GM12878 (cell line): Measurements from ENCODE around the gene KIN. TPM values are rescaled to one million over a fixed set of nuclear protein-coding genes. Genes with fewer than 3 reads are reported as not detected.

Source experiments
- ATAC-seq: fragments of 200-7000 bp; cut with Tn5 transposase; 3 replicates; pipeline ENCODE4 v1.9.1; 2020; ENCODE audit warnings: mild to moderate bottlenecking, moderate library complexity
- BruUV-seq: library from RNA; stranded (reverse); fragments of 400-500 nt; replicated peaks from 2 replicates; lab custom pipeline; 2021; lab: Mats Ljungman, UMichigan
- CTCF ChIA-PET: fragments of 300-600 bp; sonication (Branson Sonifier 250); formaldehyde crosslinking; extraction: SDS; loops from one replicate; lab custom pipeline; 2021; ENCODE audit warnings: inconsistent platforms; lab: Yijun Ruan, JAX
- POLR2A ChIA-PET: fragments of 350-600 bp; formaldehyde crosslinking; extraction: SDS; loops from one replicate; lab custom pipeline; 2021; ENCODE audit warnings: inconsistent platforms; lab: Charles Lee
- RAD21 ChIA-PET: fragments of 300-600 bp; sonication (Branson Sonifier 250); formaldehyde crosslinking; loops from one replicate; lab custom pipeline; 2023; ENCODE audit warnings: antibody characterized with exemption; ENCODE audit not compliant: unreplicated experiment; lab: Charles Lee
- SMC1A ChIA-PET: fragments of 300-600 bp; sonication (Branson Sonifier 250); formaldehyde crosslinking; loops from one replicate; lab custom pipeline; 2023; ENCODE audit not compliant: unreplicated experiment, uncharacterized antibody; lab: Charles Lee
- DNase-seq: peaks from one replicate; pipeline ENCODE4 v3.0.0-alpha.2; 2011; ENCODE audit warnings: low read depth, low spot score
- FAIRE-seq: peaks from 3 replicates; lab custom pipeline; 2011; peaks lifted over from hg19 to GRCh38; lab: Jason Lieb, UNC
- H2AFZ ChIP-seq: 2 replicates; pipeline ENCODE4 v1.6.0; 2011; ENCODE audit warnings: low read depth, low read length, control low read depth; ENCODE audit not compliant: control insufficient read depth
- H3K27ac ChIP-seq: 2 replicates; pipeline ENCODE4 v1.5.1; 2011; ENCODE audit warnings: control low read depth; ENCODE audit not compliant: control insufficient read depth, insufficient read depth
- H3K27me3 ChIP-seq, 2 experiments: replicated peaks in 1 of 2; 2 replicates each; pipeline versions ENCODE4 v1.6.0 to v1.6.1; 2011; ENCODE audit warnings: low read length in 1 of 2; ENCODE audit not compliant: control insufficient read depth in 2 of 2, insufficient read depth in 2 of 2
- H3K36me3 ChIP-seq, 2 experiments: 2 replicates each; pipeline ENCODE4 v1.5.1; 2011; ENCODE audit warnings: low read length in 1 of 2; ENCODE audit not compliant: control insufficient read depth in 2 of 2, insufficient read depth in 2 of 2
- H3K4me1 ChIP-seq: 2 replicates; pipeline ENCODE4 v1.6.1; 2011; ENCODE audit warnings: mild to moderate bottlenecking, low read length, moderate library complexity, mixed read lengths; ENCODE audit not compliant: control insufficient read depth, insufficient read depth
- H3K4me2 ChIP-seq: 2 replicates; pipeline ENCODE4 v1.6.0; 2011; ENCODE audit warnings: control low read depth; ENCODE audit not compliant: control insufficient read depth, insufficient read depth
- H3K4me3 ChIP-seq: fragments of 200-600 bp; sonication (generic); 2 replicates; pipeline ENCODE4 v1.5.1; 2016
- H3K79me2 ChIP-seq: 2 replicates; pipeline ENCODE4 v1.6.0; 2011; ENCODE audit warnings: low read length; ENCODE audit not compliant: control insufficient read depth, insufficient read depth
- H3K9ac ChIP-seq: 2 replicates; pipeline ENCODE4 v1.8.0; 2011; ENCODE audit warnings: low read length, control low read depth, mixed read lengths; ENCODE audit not compliant: control insufficient read depth, insufficient read depth
- H3K9me3 ChIP-seq: replicated peaks from 3 replicates; pipeline ENCODE4 v1.5.1; 2011; ENCODE audit warnings: mild to moderate bottlenecking, low read length; ENCODE audit not compliant: control insufficient read depth, insufficient read depth
- H4K20me1 ChIP-seq: 2 replicates; pipeline ENCODE4 v1.6.0; 2011; ENCODE audit not compliant: control insufficient read depth, insufficient read depth
- ATF7 ChIP-seq: fragments of 450-650 bp; IDR thresholded peaks from 2 replicates; pipeline ENCODE4 v1.6.1; 2016; ENCODE audit warnings: low read depth, mild to moderate bottlenecking
- BCL3 ChIP-seq: IDR thresholded peaks from 2 replicates; pipeline ENCODE4 v1.6.1; 2011; ENCODE audit warnings: borderline replicate concordance, low read depth, mild to moderate bottlenecking, moderate library complexity, low read length; ENCODE audit not compliant: insufficient read depth, poor library complexity, severe bottlenecking
- ELK1 ChIP-seq: IDR thresholded peaks from 2 replicates; pipeline ENCODE4 v1.6.1; 2012; ENCODE audit warnings: low read depth, low read length, improper control_type of control experiment
- HDAC6 ChIP-seq: fragments of 200-600 bp; sonication (generic); IDR thresholded peaks from one replicate; pipeline ENCODE4 v1.8.0; 2017; ENCODE audit warnings: antibody characterized with exemption; ENCODE audit not compliant: unreplicated experiment
- HDGF ChIP-seq: fragments of 450-650 bp; IDR thresholded peaks from 2 replicates; pipeline ENCODE4 v1.6.1; 2016; ENCODE audit warnings: antibody characterized with exemption
- HSF1 ChIP-seq: fragments of 150-350 bp; IDR thresholded peaks from 2 replicates; pipeline ENCODE4 v1.6.1; 2014; ENCODE audit warnings: mild to moderate bottlenecking, low read depth, low read length
- RAD21 ChIP-seq: IDR thresholded peaks from 2 replicates; pipeline ENCODE4 v1.6.1; 2011; ENCODE audit warnings: mild to moderate bottlenecking, low read depth, low read length, moderate library complexity; ENCODE audit not compliant: insufficient read depth
- SKIL ChIP-seq: fragments of 450-650 bp; IDR thresholded peaks from 2 replicates; pipeline ENCODE4 v1.6.1; 2017; ENCODE audit warnings: mild to moderate bottlenecking, low read depth, inconsistent platforms; ENCODE audit not compliant: poor library complexity, severe bottlenecking
- TCF3 ChIP-seq: IDR thresholded peaks from 2 replicates; pipeline ENCODE4 v1.6.1; 2012; ENCODE audit warnings: low read depth, mild to moderate bottlenecking, low read length, borderline replicate concordance; ENCODE audit not compliant: insufficient read depth
- YY1 ChIP-seq: IDR thresholded peaks from 2 replicates; pipeline ENCODE4 v1.6.1; 2011; ENCODE audit warnings: low read depth, mild to moderate bottlenecking, low read length
- WGBS: methylation state at CpG from one replicate; pipeline ENCODE4 v1.1.6; 2016; ENCODE audit warnings: low lambda C conversion rate; ENCODE audit not compliant: insufficient replicate concordance, insufficient coverage; ENCODE audit errors: missing lambda C conversion rate; 5-methylcytosine and 5-hydroxymethylcytosine counted together
- in situ Hi-C: fragments of 300-500 bp; cut with MboI; formaldehyde crosslinking; loops from 9 replicates; pipeline ENCODE4 v1.14.3; 2018; ENCODE audit warnings: mixed read lengths
- intact Hi-C: fragments of 100-400 bp; cut with micrococcal nuclease; formaldehyde crosslinking; loops from one replicate; pipeline ENCODE4 v1.14.2; 2022; ENCODE audit not compliant: unreplicated experiment
- polyA plus RNA-seq, 11 experiments: library from polyadenylated mRNA; depleted of rRNA in 4 of 11; unstranded in 6 of 11; stranded (reverse) in 5 of 11; fragments of >200 nt; fragmentation: Nextera tagmentation in 4 of 11; fragmentation: Illumina TruSeq in 1 of 11; extraction: Ambion mirVana in 4 of 11; extraction: Trizol in 1 of 11; gene quantifications; 1 replicate in 1 of 11; 2 replicates in 10 of 11; pipeline versions ENCODE4 v1.2.1 to v1.2.3, GENCODE V29; 2011 to 2016; ENCODE audit warnings: inconsistent platforms in 2 of 11, missing spikeins in 2 of 11, low read depth in 1 of 11
- total RNA-seq, 4 experiments: library from RNA; depleted of rRNA in 3 of 4; stranded (reverse); fragments of >200 nt in 3 of 4; fragmentation: Illumina TruSeq in 1 of 4; extraction: Trizol in 1 of 4; gene quantifications; 2 replicates each; pipeline versions ENCODE4 v1.2.1 to v1.2.3, GENCODE V29; 2013 to 2021

KIN gene
- total and polyA plus RNA-seq, 10 of the 15 experiments (the other 5 are each of a cell fraction or from before 2014, with no cell fraction given) = 6.8 to 33.2 (median 11.3) TPM

GRCh38 chr10:7804216-7804615 lies 16.4 kb upstream of the KIN start:
- ChIA-PET RAD21 (no interaction called here), SMC1A (no interaction called here), CTCF (no interaction called here)

GRCh38 chr10:7802606-7803005 lies 14.8 kb upstream of the KIN start:
- ChIA-PET RAD21 (no interaction called here), POLR2A (no interaction called here), CTCF (interaction anchor here (1.4 kb wide), 1 partner anchor 10 kb away, joined by 3 read pairs; no protein-coding TSS in a partner anchor), SMC1A (interaction anchor here (0.8 kb wide), 1 partner anchor 10 kb away, joined by 3 read pairs; no protein-coding TSS in a partner anchor)
- H3K4me1 ChIP-seq = no peaks in the 10 kb centered on the region
- H3K4me2 ChIP-seq = no peak overlapping the region
- in situ Hi-C loops = no loop called here
- H2AFZ ChIP-seq = no peak overlapping the region
- FAIRE-seq (no peak), ATAC-seq (no peak), DNase-seq (no peak)
- no peaks in the 10 kb centered on the region for H3K79me2 ChIP-seq
- WGBS = 83% methylated on average over 4 of the region's 4 CpGs
- no peak overlapping the region for H3K27ac ChIP-seq
- H3K9me3 ChIP-seq = no peaks in the 10 kb centered on the region
- H3K27me3 ChIP-seq = no peaks in the 10 kb centered on the region
- no peak overlapping the region for H3K9ac ChIP-seq
- intact Hi-C loops = no loop called here
- H4K20me1 ChIP-seq = no peaks in the 10 kb centered on the region
- H3K4me3 ChIP-seq = no peak overlapping the region
- peaks cover 10 to 46% of the 10 kb centered on the region in 2 experiments for H3K36me3 ChIP-seq
- no TSS peak for BruUV-seq
- TF ChIP-seq YY1 (no peak), ELK1 (no peak), HDGF (no peak), HSF1 (no peak), SKIL (no peak), TCF3 (no peak), RAD21 (no peak)

More at GRCh38 chr10:7804216-7804615, 16.4 kb upstream of the KIN start:
- no peak overlapping the region for H3K4me3 ChIP-seq
- TF ChIP-seq BCL3 (no peak), ATF7 (no peak), TCF3 (no peak), HDAC6 (no peak)
- DNase-seq (no peak), FAIRE-seq (no peak), ATAC-seq (no peak)
- intact Hi-C loops (no loop called here), in situ Hi-C loops (no loop called here)
- H3K9ac ChIP-seq = no peak overlapping the region
- H3K9me3 ChIP-seq = no peaks in the 10 kb centered on the region
- no peak overlapping the region for H3K27ac ChIP-seq
- 98% methylated on average over 6 of the region's 6 CpGs for WGBS
- no peaks in the 10 kb centered on the region for H3K4me1 ChIP-seq
- POLR2A ChIA-PET = no interaction called here
- no peaks in the 10 kb centered on the region for H3K27me3 ChIP-seq
- no peaks in the 10 kb centered on the region for H3K79me2 ChIP-seq
- H4K20me1 ChIP-seq = no peaks in the 10 kb centered on the region
- no peak overlapping the region for H3K4me2 ChIP-seq
- peaks cover 10 to 48% of the 10 kb centered on the region in 2 experiments for H3K36me3 ChIP-seq
- H2AFZ ChIP-seq = no peak overlapping the region
- BruUV-seq = no TSS peak
